HCT116 (cell line): ENCODE measurements around the gene SORCS2. TPM values are rescaled to one million over a fixed set of nuclear protein-coding genes. Genes with fewer than 3 reads are reported as not detected.

Source experiments
- ATAC-seq: fragments of 200-7000 bp; cut with Tn5 transposase; 2 replicates; pipeline ENCODE4 v1.9.1; 2020; ENCODE audit warnings: mild to moderate bottlenecking, moderate library complexity
- BruUV-seq: library from RNA; stranded (reverse); fragments of 400-500 nt; replicated peaks from 2 replicates; lab custom pipeline; 2021; lab: Mats Ljungman, UMichigan
- CTCF ChIA-PET: fragments of 300-600 bp; sonication (Branson Sonifier 250); formaldehyde crosslinking; loops from one replicate; lab custom pipeline; 2021; ENCODE audit warnings: antibody characterized with exemption; lab: Charles Lee
- POLR2A ChIA-PET: fragments of 300-600, 350-600 bp; sonication (Branson Sonifier 250); formaldehyde crosslinking; loops from one replicate; lab custom pipeline; 2021; ENCODE audit warnings: antibody characterized with exemption; lab: Charles Lee
- RAD21 ChIA-PET, 2 experiments: fragments of 300-600 bp; sonication (Branson Sonifier 250); formaldehyde crosslinking; loops; one replicate each; lab custom pipeline; 2023; ENCODE audit warnings: low total read pairs in 2 of 2; ENCODE audit not compliant: uncharacterized antibody in 2 of 2, unreplicated experiment in 2 of 2, low non-redundant PET in 1 of 2; lab: Charles Lee
- DNase-seq: peaks from one replicate; pipeline ENCODE4 v3.0.0-alpha.2; 2010; ENCODE audit warnings: low read depth, low spot score
- H2AFZ ChIP-seq: fragments of 200-600 bp; shearing (Covaris generic), sonication (generic); 2 replicates; pipeline ENCODE4 v1.6.1; 2017; ENCODE audit warnings: low read depth, mixed run types, mixed read lengths, antibody characterized with exemption, low read length; ENCODE audit not compliant: poor library complexity, severe bottlenecking
- H3K27ac ChIP-seq: 2 replicates; pipeline ENCODE4 v1.5.1; 2012; ENCODE audit warnings: low read depth, low read length
- H3K27me3 ChIP-seq: fragments of 200-600 bp; sonication (generic); 2 replicates; pipeline ENCODE4 v1.6.1; 2016; ENCODE audit warnings: mixed run types, low read length, mixed read lengths; ENCODE audit not compliant: insufficient read depth
- H3K36me3 ChIP-seq, 2 experiments: fragments of 200-500 bp in 1 of 2; fragments of 200-600 bp in 1 of 2; sonication (Bioruptor generic) in 1 of 2; sonication (generic) in 1 of 2; 2 replicates each; pipeline versions ENCODE4 v1.5.1 to v1.6.1; 2014 to 2016; ENCODE audit warnings: low read length in 2 of 2, inconsistent platforms in 1 of 2, mixed read lengths in 1 of 2, mixed run types in 1 of 2; ENCODE audit not compliant: insufficient read depth in 2 of 2, control insufficient read depth in 1 of 2
- H3K4me1 ChIP-seq, 2 experiments: fragments of 200-600 bp in 1 of 2; sonication (generic) in 1 of 2; 2 replicates each; pipeline versions ENCODE4 v1.5.1 to v1.6.1; 2012 to 2017; ENCODE audit warnings: low read length in 2 of 2, inconsistent platforms in 1 of 2, mild to moderate bottlenecking in 1 of 2, mixed read lengths in 1 of 2, mixed run types in 1 of 2, moderate library complexity in 1 of 2; ENCODE audit not compliant: insufficient read depth in 2 of 2, control insufficient read depth in 1 of 2
- H3K4me2 ChIP-seq: fragments of 200-600 bp; sonication (generic); 2 replicates; pipeline ENCODE4 v1.6.1; 2017; ENCODE audit warnings: mixed run types, low read length, mixed read lengths
- H3K4me3 ChIP-seq, 2 experiments: fragments of 200-600 bp in 1 of 2; sonication (generic) in 1 of 2; replicated peaks in 1 of 2; 2 replicates each; pipeline ENCODE4 v1.5.1; 2011 to 2016; ENCODE audit warnings: low read length in 2 of 2, control low read depth in 1 of 2, low read depth in 1 of 2, mild to moderate bottlenecking in 1 of 2, mixed read lengths in 1 of 2, mixed run types in 1 of 2
- H3K79me2 ChIP-seq: fragments of 200-600 bp; sonication (generic); 2 replicates; pipeline ENCODE4 v1.6.1; 2017; ENCODE audit warnings: mild to moderate bottlenecking, mixed run types, low read length, moderate library complexity, mixed read lengths; ENCODE audit not compliant: insufficient read depth
- H3K9ac ChIP-seq: fragments of 200-600 bp; sonication (generic); 2 replicates; pipeline ENCODE4 v1.6.1; 2016; ENCODE audit warnings: low read length, mixed read lengths
- H3K9me2 ChIP-seq: fragments of 200-600 bp; sonication (generic), shearing (Covaris generic); 2 replicates; pipeline ENCODE4 v1.6.1; 2017; ENCODE audit warnings: mixed run types, mild to moderate bottlenecking, moderate library complexity; ENCODE audit not compliant: insufficient read depth
- H3K9me3 ChIP-seq, 2 experiments: fragments of 200-500 bp in 1 of 2; fragments of 200-600 bp in 1 of 2; sonication (Bioruptor generic) in 1 of 2; sonication (generic) in 1 of 2; 2 replicates each; pipeline ENCODE4 v1.6.1; 2014 to 2017; ENCODE audit warnings: low read length in 2 of 2, mixed read lengths in 2 of 2, inconsistent platforms in 1 of 2, low read depth in 1 of 2, mild to moderate bottlenecking in 1 of 2, mixed run types in 1 of 2, moderate library complexity in 1 of 2; ENCODE audit not compliant: control insufficient read depth in 1 of 2, insufficient read depth in 1 of 2
- H4K20me1 ChIP-seq: fragments of 200-600 bp; sonication (generic), shearing (Covaris generic); 2 replicates; pipeline ENCODE4 v1.6.1; 2017; ENCODE audit warnings: mixed run types, mild to moderate bottlenecking, moderate library complexity; ENCODE audit not compliant: insufficient read depth
- ATF3 ChIP-seq: IDR thresholded peaks from 2 replicates; pipeline ENCODE4 v1.6.1; 2012
- CEBPB ChIP-seq: IDR thresholded peaks from 2 replicates; pipeline ENCODE4 v1.6.1; 2012; ENCODE audit warnings: low read depth
- CTCF ChIP-seq, 3 experiments: fragments of 200-600 bp in 1 of 3; sonication (generic) in 1 of 3; IDR thresholded peaks in 2 of 3; conservative IDR thresholded peaks in 1 of 3; 2 replicates each; pipeline ENCODE4 v1.5.1; 2012 to 2017; ENCODE audit warnings: low read depth in 2 of 3, low read length in 2 of 3, antibody characterized with exemption in 1 of 3, borderline replicate concordance in 1 of 3, control low read depth in 1 of 3, mild to moderate bottlenecking in 1 of 3, mixed read lengths in 1 of 3, mixed run types in 1 of 3, moderate library complexity in 1 of 3; ENCODE audit not compliant: insufficient read depth in 1 of 3
- ELF1 ChIP-seq: IDR thresholded peaks from 2 replicates; pipeline ENCODE4 v1.6.1; 2012; ENCODE audit warnings: low read depth, borderline replicate concordance
- EZH2 ChIP-seq: fragments of 200-600 bp; sonication (generic); IDR thresholded peaks from 2 replicates; pipeline ENCODE4 v1.6.1; 2017; ENCODE audit warnings: antibody characterized with exemption, mixed run types
- EZH2phosphoT487 ChIP-seq: fragments of 200-600 bp; IDR thresholded peaks from 2 replicates; pipeline ENCODE4 v1.6.1; 2018; ENCODE audit warnings: antibody characterized with exemption, borderline replicate concordance
- FOSL1 ChIP-seq: IDR thresholded peaks from 2 replicates; pipeline ENCODE4 v1.6.1; 2012; ENCODE audit warnings: low read depth
- MAX ChIP-seq: IDR thresholded peaks from 2 replicates; pipeline ENCODE4 v1.6.1; 2012
- POLR2AphosphoS5 ChIP-seq: IDR thresholded peaks from 2 replicates; pipeline ENCODE4 v1.6.1; 2011; ENCODE audit warnings: mild to moderate bottlenecking, low read depth, low read length, moderate library complexity
- RAD21 ChIP-seq: IDR thresholded peaks from 2 replicates; pipeline ENCODE4 v1.6.1; 2012; ENCODE audit warnings: low read depth, mild to moderate bottlenecking
- REST ChIP-seq: IDR thresholded peaks from 2 replicates; pipeline ENCODE4 v1.6.1; 2012; ENCODE audit warnings: low read depth
- SIN3A ChIP-seq: IDR thresholded peaks from 2 replicates; pipeline ENCODE4 v1.6.1; 2012; ENCODE audit warnings: low read depth
- SRF ChIP-seq: IDR thresholded peaks from 2 replicates; pipeline ENCODE4 v1.6.1; 2012; ENCODE audit warnings: low read depth
- TCF7L2 ChIP-seq: IDR thresholded peaks from 2 replicates; pipeline ENCODE4 v1.7.0; 2011; ENCODE audit warnings: borderline replicate concordance, inconsistent platforms; ENCODE audit not compliant: insufficient read depth, insufficient read length; ENCODE audit errors: extremely low read depth
- ZFX ChIP-seq: fragments of 450-650 bp; IDR thresholded peaks from 2 replicates; pipeline ENCODE4 v1.6.1; 2017
- ZNF274 ChIP-seq: fragments of 200-500 bp; sonication (Bioruptor generic); IDR thresholded peaks from 2 replicates; pipeline ENCODE4 v1.6.1; 2014; ENCODE audit warnings: mild to moderate bottlenecking, low read depth, low read length, inconsistent platforms
- intact Hi-C: fragments of 100-400 bp; cut with micrococcal nuclease; formaldehyde crosslinking; loops from 2 replicates; pipeline ENCODE4 v1.10.0; 2022
- total RNA-seq: library from RNA; stranded (reverse); gene quantifications from one replicate; pipeline ENCODE4 v1.2.1, GENCODE V29; 2021; ENCODE audit not compliant: unreplicated experiment

SORCS2 gene
- total RNA-seq, 1 experiment from 2014 or later = 0.37 TPM

- CTCF ChIA-PET = no interaction called here
- ATAC-seq = no peak
These were observed 544.3 kb downstream of the SORCS2 start for GRCh38 chr4:7736436-7737267.

More at GRCh38 chr4:7736436-7737267, 544.3 kb downstream of the SORCS2 start:
- Histone ChIP-seq H3K9me2 (no peaks in the 10 kb centered on the region), H3K27ac (no peak overlapping the region), H3K4me3 (no peak overlapping the region), H3K79me2 (no peaks in the 10 kb centered on the region), H2AFZ (no peak overlapping the region), H3K9me3 (no peaks in the 10 kb centered on the region), H3K4me1 (no peaks in the 10 kb centered on the region), H3K27me3 (no peaks in the 10 kb centered on the region), H3K9ac (no peak overlapping the region), H4K20me1 (no peaks in the 10 kb centered on the region), H3K36me3 (no peaks in the 10 kb centered on the region), H3K4me2 (no peak overlapping the region)
- DNase-seq = no peak
- POLR2A ChIA-PET = no interaction called here
- RAD21 ChIA-PET = no interaction called here
- intact Hi-C loops = no loop called here
- no TSS peak for BruUV-seq
- no peak for TF ChIP-seq TCF7L2
- no peak for TF ChIP-seq EZH2
- TF ChIP-seq ZNF274 = no peak
- TF ChIP-seq ZFX = no peak
- TF ChIP-seq FOSL1 = no peak
- TF ChIP-seq SRF = no peak
- no peak for TF ChIP-seq ELF1
- TF ChIP-seq CEBPB = no peak
- TF ChIP-seq EZH2phosphoT487 = no peak
- TF ChIP-seq MAX = no peak
- TF ChIP-seq CTCF (IDR thresholded peaks at IDR 0.05 in 2 of 3, conservative IDR thresholded peaks at IDR 0.05 in 1 of 3; ENCODE audit: borderline replicate concordance in 1 of 3, insufficient read depth in 1 of 3, low read depth in 2 of 3, low read length in 2 of 3) = no peak
- no peak for TF ChIP-seq RAD21
- TF ChIP-seq ATF3 = no peak
- TF ChIP-seq REST = no peak; the same call in 1 of the 2 replicates
- no peak for TF ChIP-seq SIN3A
- TF ChIP-seq POLR2AphosphoS5 = no peak
